Gastrocnemius medialis (tissue), 4 donors: ENCODE data around the gene MPPED2.

Experiments
- CTCF ChIP-seq, 5 experiments: fragments of 450-650 bp in 3 of 5; fragments of 200-600 bp in 2 of 5; sonication (generic) in 2 of 5; IDR thresholded peaks in 4 of 5; conservative IDR thresholded peaks in 1 of 5; 1 replicate in 4 of 5; 2 replicates in 1 of 5; pipeline ENCODE4 v1.5.1; 2016 to 2019; ENCODE audit warnings: antibody characterized with exemption in 5 of 5, mild to moderate bottlenecking in 3 of 5, moderate library complexity in 3 of 5
- POLR2A ChIP-seq, 2 donors: fragments of 450-650 bp; IDR thresholded peaks; one replicate each; pipeline ENCODE4 v1.6.1; 2017; ENCODE audit warnings: antibody characterized with exemption in 2 of 2, mild to moderate bottlenecking in 2 of 2, moderate library complexity in 2 of 2

- TF ChIP-seq POLR2A (IDR thresholded peaks at IDR 0.05): no peak
- TF ChIP-seq CTCF (IDR thresholded peaks at IDR 0.05 in 4 of 5, conservative IDR thresholded peaks at IDR 0.05 in 1 of 5): no peak
These were observed 96.6 kb downstream of the MPPED2 start for GRCh38 chr11:30489511-30489910.
